HG03139 (cell line): ENCODE data around the gene NCOA3.
"Not testable (repeated sequence)": the region's sequence is repeated elsewhere in the genome, so short reads cannot be mapped to it uniquely, and the experiment has no call there.

ENCODE experiments used
- ATAC-seq: cut with Tn5 transposase; IDR thresholded peaks from one replicate; pipeline ENCODE4 v1.9.1; 2021; ENCODE audit not compliant: unreplicated experiment

NCOA3 gene

DNA sequence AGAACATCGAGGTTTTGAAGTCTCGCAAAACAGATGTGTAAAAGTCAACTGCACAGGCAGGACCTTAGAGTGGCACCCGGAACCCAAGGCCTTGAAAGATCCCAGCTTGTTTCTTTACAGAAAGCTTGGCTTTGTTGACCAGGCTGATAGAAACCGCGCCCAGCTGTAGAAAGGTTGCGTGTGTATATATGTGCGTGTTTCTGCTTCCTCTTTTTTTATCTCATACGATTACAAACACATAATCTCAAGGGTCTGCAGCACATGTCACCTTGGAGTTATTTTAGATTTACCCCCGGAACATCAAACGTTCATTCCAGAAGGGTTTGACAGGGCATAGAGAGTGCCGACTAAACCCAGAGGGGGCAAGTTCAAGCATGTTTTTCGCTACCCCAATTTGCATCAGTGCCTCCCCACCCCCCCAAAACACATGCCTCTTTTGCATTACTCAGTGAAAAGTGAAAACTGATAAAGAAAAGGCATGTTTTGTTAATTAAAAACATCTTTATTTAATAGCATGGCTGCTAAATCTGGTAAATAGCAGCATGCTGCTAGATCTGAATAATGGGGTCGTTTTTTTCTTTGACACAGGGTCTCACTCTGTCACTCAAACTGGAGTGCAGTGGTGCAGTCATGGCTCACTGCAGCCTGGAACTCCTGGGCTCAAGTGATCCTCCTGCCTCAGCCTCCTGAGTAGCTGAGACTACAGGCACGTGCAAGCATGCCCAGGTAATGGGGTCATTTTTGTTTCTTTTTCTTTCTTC, 33.2 kb upstream of the NCOA3 start:
- peak; percentile 58 for ATAC-seq

DNA sequence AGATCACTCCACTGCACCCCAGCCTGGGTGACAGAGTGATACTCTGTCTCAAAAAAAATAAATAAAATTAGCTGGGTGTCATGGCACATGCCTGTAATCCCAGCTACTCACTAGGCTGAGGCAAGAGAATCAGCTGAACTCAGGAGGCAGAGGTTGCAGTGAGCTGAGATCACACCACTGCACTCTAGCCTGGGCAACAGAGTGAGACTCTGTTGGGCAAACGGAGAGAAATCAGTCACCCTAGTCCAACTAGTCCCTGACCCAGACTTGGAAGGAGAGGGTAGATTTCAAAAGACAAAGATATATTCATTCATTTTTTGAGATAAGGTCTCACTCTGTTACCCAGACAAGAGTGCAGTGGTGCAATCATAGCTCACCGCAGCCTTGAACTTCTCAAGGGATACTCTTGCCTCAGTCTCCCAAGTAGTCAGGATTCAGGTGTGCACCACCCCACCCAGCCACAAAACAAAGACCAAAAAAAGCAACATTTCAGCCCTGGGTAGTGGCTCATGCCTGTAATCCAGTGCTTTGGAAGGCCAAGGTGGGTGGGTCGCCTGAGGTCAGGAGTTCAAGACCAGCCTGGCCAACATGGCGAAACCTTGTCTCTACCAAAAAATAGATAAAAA, 26.2 kb upstream of the NCOA3 start:
- no peak for ATAC-seq

DNA sequence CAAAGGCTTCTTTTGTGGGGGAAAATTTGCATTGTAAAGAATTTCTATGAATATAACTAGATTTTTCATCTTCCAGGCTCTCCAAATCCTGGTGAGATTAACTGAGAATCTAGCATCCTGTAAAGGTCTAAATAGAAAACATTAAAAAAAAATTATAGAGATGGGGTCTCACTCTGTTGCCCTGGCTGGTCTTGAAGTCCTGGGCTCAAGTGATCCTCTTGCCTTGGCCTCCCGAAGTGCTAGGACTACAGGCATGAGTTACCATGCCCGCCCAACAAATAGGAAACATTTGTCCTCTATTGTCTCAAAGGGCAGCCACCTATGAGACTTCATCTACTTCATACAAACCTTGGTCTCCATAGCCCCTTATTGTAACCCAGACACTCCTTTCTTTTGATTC, 25.2 kb upstream of the NCOA3 start:
- no peak for ATAC-seq

DNA sequence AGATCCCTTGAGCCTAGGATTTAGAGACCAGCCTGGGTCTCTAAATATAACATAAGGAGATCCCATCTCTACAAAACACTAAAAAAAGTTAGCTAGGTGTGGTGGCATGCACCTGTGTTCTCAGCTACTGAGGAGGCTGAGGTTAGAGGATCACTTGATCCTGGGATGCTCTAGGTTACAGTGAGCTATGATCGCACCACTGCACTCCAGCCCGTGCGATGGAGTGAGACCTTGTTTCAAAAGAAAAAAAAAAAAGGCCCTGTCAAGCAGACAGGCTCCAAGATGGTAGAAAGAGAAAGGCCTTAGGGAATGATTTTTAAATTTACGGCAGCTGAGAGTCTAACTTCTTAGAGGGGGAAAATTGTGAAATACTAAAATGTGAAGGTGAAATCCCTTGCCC, 22.6 kb upstream of the NCOA3 start:
- ATAC-seq: no peak

DNA sequence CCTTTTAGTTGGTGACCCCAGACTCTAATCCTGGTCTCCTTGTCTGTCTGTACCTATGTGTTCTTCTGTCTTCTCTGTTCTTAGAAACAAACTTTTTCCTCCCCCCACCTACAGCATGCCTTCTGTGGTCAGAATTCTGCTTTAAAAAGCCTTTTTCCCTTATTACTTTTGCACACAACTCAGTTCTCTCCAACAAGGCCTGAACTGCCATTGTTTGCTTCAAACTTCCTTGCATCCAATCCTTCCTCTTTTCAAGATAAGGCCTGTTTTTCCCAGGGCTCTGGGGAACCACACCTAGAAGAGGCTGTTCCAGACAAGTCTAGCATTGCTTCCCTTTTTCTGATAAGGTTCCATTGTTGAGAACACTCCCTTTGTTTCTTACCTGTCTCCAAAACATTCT, 22.2 kb upstream of the NCOA3 start:
- no peak for ATAC-seq

DNA sequence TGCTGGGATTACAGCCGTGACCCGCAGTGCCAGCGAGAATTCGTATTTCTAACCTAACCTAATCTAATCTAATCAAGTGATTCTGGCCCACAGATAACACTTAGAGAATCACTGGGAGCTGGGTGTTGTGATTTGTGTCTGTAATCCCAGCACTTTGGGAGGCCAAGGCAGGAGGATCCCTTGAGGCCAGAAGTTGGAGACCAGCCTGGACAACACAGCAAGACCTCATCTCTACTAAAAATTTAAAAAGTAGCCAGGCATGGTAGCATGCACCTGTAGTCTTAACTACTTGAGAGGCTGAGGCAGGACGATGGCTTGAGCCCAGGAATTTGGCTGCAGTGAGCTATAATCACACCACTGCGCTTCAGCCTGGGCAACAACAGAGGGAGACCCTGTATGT, 21.4 kb upstream of the NCOA3 start:
- no peak for ATAC-seq

DNA sequence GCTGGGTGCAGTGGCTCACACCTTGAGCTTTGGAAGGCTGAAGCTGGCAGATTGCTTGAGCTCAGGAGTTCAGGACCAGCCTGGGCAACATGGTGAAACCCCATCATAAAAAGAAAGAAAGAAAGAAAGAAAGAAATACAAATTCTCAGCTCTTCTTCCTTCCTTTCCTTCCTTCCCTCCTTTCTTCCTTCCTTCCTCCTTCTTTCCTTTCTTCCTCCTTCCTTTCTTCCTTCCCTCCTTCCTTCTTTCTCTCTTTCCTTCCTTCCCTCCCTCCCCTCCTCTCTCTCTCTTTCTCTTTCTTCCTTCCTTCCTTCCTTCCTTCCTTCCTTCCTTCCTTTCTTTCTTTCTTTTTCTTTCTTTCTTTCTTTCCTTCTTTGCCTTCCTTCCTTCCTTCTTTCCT, 21.0 kb upstream of the NCOA3 start:
- no peak for ATAC-seq

DNA sequence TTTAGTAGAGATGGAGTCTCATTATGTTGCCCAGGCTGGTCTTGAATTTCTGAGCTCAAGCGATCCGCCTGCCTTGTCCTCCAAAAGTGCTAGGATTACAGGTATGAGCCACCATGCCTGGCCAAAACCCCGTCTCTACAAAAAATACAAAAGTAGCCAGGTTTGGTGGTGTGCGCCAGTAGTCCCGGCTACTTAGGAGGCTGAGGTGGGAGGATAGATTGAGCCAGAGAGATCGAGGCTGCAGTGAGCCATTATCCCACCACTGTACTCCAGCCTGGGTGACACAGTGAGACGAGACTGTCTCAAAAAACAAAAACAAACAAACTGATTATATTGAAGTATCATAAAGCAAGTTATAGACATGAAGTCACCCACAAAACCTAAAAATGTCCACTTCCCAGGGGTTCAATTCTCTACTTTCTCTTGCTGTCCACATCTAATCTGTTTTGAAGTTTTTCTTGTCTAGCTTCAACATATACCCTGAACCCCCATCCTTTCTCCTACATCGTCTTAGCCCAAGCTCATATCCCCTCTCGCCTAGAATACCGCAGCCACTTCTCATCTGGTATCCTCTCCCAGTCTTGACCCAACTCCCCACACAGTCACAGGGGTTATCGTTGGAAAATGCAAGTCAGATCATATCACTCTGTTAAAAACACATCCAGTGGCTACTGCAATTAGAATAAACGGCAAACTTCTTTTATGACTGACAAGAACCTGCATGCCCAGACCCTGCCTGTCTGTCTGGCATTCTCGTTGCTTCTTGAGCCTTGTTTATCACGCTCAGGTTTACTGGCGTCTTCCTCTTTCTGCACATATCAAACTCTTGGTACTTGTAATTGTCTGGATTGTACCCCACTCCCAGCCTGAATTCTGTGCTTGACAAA, 20.1 kb upstream of the NCOA3 start:
- no peak for ATAC-seq

DNA sequence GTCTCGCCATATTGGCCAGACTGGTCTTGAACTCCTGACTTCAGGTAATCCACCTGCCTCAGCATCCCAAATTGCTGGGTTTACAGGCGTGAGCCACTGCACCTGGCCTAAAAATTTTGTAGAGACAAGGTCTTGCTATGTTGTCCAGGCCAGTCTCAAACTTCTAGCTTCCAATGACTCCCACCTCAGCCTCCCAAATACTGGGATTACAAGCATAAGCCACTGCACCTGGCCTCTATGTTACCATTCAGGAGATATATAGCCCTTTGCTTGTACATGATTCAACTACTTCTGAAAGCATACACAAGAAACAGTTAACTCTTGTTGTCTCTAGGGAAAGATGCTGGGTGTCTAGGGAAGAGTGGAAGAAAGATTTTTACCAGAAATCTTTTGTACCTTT, 19.0 kb upstream of the NCOA3 start:
- ATAC-seq: no peak

DNA sequence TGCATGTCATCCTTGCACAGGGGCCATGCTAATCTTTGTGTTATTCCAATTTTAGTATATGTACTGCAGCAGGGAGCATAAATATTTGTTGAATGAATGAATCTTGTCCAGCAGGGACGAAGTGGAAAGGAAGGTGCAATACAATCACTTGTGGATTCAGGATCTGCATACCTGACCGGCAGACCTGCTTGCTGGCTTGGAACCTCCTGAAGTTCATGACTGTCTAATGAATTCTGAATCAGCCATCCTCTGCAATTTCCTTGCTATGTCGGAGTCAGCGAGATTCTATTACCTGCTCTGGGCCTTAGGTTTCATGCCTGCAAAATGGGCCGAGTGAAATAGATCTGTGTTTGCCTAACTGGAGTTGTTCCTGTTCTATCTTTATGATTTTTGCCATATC, 17.4 kb upstream of the NCOA3 start:
- no peak for ATAC-seq

DNA sequence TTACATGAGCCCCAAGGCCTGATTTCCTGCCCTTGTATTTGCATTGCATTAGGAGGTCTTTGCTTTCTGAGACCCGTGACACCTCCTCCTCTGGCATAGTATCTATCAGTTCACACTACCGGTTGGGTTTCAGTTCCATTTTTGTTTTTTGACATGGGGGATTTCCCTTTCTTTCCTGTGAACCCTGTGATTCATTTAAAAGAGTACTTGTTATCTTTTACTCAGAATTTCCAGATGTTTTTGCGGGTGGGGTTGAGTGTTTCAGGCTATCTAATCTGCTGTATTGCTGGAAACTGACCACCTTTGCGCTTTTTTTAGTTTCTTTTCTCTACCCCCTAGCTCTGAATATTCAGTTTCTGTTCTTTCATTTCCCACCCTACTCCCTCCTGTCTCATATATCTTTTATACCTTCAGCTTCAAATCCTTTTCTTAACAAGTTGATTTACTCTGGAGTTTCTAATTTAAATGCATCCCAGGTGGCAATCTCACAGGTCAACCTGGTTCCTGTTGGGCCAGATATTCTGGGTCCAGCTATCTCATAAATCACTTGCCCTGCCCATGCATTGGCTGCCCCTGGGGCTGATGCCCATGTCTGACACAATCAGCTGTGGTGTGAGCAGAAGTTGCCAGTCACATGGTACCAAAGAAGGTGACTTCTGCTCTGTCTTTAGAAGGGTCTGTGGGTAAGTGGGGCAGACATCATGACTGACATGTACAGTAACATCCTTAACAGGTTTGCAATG, 14.3 kb upstream of the NCOA3 start:
- ATAC-seq: peak; percentile 66

DNA sequence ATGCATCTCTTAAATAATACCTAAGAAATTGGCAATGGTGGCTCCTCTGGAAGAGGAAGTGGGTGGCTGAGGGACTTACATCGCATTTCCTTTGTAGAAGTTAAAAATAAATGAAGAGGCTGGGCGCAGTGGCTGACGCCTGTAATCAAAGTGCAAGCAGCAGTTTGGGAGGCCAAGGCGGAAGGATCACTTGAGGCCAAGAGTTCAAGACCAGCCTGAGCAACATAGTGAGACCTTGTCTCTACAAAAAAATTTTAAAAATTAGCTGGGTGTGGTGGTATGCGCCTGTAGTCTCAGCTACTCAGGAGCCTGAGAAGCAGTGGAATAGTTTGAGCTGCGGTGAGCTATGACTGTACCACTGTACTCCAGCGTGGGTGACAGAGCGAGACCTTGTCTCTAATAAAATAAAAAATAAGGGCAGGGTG, 12.2 kb upstream of the NCOA3 start:
- no peak for ATAC-seq

DNA sequence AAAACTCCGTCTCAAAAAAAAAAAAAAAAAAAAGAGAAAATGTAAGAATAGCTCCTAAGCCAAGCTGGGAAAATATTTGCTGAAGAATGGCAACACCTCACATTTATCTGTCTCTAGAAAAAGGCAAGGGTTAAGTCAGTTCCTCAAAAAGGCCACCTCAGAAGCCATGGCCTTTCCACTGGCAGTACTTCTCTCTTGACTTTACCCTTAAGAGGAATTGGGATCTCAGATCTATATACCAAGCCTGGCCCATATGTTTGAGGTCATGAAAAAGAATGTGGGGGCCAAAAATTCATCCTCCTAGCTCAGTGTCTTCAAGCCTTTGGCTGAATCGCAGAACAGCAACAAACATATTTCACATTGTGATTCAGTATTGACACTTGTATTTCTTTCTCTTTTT, 10.9 kb upstream of the NCOA3 start:
- ATAC-seq: no peak

DNA sequence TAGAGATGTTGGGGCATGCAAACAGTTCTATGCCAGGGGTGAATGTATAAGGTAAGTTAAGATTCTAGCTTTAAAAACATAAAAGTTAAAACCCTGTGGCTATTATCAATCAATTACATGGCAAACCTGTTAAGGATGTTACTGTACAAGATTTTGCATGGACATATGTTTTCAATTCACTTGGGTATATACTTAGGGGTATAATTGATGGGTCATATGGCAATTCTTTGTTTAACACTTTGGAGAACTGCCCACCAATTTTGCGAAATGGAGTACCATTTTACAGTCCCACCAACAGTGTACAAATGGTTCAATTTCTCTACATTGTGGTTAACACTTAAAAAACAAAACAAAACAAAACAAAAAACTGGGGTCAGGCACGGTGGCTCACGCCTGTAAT, 9.4 kb upstream of the NCOA3 start:
- ATAC-seq: no peak

DNA sequence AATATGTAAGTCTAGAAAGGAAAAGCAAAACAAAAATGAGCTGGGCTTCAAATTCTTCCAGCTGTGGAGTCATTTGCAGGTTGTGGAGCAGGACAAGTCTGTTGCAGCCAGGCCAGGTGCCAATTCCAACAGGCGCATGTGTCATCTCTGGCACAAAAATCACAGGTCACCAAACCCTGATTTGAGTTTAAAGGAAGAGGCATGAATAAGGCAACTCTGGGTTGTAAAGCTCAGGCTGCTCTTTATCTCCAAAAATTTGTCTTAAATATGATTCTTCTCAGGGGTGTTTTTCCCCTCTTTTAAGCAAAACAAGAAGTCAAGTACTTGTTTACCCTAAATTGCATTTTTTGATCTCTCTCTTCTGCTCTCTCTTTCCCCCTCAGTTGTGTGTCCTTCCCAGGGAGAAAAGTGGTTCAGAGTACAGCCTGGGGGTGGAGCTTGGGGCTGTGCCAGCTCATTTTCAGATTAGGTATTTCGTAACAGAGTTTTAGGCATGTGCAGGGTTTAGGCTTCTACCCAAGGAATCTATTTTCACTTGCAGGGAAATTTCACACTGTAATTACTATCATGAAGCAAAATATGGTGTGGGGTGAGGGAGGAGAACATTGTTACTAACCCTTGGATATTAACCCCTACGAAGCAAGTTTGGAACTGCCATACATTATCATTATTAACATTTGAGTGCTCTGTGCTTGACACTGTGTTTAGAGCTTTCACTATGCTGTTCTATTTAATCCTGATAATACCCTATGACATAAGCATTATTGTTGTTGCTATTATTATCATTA, 8.3 kb upstream of the NCOA3 start:
- no peak for ATAC-seq

DNA sequence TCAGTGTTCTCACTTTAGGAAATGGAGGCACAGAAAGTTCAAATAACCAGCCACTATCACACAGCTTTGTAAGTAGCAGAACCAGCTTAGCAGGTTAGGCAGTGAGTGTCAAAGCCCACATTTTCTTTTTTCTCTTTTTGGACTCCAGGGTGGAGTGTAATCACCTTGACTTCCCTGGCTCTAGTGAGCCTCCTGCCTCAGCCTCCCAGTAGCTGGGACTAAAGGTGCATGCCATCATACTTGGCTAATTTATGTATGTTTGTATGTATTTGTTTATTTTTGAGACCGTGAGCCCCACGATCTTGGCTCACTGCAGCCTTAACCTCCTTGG, 7.8 kb upstream of the NCOA3 start:
- no peak for ATAC-seq

DNA sequence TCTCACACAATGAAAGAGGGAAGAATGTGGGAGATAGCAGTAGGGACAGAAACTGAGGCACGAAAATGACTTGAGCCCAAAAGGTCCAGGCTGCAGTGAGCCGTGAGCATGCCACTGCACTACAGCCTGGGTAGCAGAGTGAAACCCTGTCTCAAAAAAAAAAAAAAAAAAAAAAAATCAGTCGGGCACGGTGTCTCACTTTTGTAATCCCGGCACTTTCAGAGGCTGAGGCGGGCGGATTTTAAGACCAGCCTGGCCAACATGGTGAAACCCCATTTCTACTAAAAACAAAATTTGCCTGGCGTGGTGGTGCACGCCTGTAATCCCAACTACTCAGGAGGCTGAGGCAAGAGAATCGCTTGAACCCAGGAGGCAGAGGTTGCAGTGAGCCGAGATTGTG, 7.1 kb upstream of the NCOA3 start:
- not testable (repeated sequence) for ATAC-seq

DNA sequence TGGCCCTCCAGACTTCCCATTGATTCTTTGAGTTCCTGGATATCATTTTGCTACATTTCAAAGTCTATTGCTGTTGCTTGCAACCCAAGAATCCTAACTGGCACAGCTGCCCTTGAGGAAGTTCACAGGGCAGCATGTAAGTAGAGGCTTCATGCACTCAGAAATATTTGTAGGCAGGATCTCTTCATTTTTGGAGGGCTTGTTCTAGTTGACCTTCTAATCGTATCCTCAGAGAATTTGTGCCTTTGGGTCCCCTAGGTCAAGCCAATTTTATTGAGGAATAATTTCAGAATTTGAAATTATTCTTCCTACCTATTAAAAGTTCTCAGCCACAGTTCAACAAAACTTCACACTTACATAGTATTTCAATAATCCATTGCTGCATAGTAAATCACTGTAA, 5.6 kb upstream of the NCOA3 start:
- no peak for ATAC-seq

DNA sequence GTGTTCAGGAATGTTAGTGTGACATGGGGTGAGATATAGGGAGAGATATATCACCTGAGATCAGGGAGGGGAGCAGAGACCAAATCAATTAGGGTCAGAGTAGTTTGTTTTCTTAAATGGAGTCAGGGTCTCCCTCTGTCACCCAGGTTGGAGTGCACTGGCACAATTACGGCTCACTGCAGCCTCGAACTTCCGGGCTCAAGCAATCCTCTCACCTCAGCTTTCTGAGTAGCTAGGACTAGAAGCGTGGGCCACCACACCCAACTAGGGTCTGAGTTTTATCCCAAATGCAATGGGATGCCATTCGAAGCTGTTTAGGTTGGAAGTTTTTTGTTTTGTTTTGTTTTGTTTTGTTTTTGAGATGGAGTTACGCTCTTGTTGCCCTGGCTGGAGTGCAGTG, 3.1 kb upstream of the NCOA3 start:
- ATAC-seq: no peak

DNA sequence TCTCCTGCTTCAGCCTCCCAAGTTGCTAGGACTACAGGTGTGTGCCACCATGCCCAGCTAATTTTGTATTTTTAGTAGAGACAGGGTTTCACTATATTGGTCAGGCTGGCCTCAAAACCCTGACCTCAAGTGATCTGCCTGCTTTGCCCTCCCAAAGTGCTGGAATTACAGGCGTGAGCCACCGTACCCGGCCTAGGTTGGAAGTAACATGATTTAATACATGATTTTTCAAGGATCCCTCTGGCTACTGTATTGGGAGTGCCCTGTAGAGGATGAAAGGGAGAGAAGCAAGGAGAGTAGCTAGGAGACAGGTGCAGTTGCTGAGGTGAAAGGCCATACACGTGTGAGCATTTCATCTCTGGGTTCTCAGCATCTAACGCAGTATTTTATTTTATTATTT, 2.6 kb upstream of the NCOA3 start:
- no peak for ATAC-seq

DNA sequence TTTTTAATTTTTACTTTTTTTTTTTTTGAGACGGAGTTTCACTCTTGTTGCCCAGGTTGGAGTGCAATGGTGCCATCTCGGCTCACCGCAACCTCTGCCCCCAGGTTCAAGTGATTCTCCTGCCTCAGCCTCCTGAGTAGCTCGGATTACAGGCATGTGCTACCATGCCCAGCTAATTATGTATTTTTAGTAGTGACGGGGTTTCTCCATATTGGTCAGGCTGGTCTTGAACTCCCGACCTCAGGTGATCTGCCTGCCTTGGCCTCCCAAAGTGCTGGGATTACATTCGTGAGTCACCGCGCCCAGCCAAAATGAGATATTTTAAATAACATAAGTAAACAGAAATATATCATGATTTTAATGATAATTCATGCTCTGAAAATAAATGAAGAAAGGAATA, 1.6 kb upstream of the NCOA3 start:
- not testable (repeated sequence) for ATAC-seq
